ENCODE results near the gene FAM174C. TPM values are rescaled to one million over a fixed set of nuclear protein-coding genes. Genes with fewer than 3 reads are reported as not detected.

The FAM174C gene
- total and polyA plus RNA-seq, 2 donors (not counting 3 experiments of a cell fraction or from before 2014, with no cell fraction given) = 46.7 to 83.9 TPM

DNA sequence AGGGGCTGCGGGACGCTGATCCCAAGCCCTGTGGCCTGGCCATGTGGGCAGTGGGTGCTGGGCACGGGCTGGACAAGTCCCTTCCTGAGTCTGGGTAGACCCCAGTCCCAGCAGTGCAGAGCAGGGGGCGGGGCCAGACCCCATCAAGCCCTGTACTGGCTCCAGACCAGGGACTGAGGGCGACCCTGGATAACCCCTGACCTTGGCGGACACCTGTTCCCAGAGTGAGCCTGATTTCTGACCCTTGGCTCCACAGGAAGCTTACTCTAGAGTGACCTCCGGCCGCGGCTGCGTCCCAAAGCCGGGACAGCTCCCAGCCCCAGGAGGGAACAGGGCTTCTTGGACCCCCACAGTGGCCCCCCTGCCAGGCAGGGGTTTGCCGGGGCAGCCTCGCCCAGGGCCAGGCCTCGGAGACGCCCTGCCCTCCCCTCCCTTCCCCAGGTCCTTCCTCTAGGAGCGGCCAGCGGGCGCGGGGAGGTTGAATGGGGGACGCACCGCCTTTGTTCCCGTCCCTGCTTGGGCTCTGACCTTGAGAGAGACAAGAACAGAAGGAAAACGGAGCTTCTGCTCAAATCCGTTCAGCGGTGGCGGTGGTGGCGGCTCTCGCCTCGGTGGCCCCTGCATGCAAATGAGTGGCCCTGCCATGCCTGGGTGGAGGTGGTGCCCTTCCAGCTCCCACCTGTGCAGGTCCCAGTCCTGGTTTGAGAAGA is 8.0 kb downstream of the FAM174C start:
- TF ChIP-seq MYC (IDR thresholded peaks at IDR 0.05; ENCODE audit: low read depth, low read length) (no peak), EZH2 (IDR thresholded peaks at IDR 0.05; ENCODE audit: borderline replicate concordance, low read depth, low read length, severe bottlenecking) (no peak)
- DNase-seq (ENCODE audit: low read depth, low spot score) = no peak
- Histone ChIP-seq H3K36me3 (ENCODE audit: control insufficient read depth in 2 of 2, extremely low read depth in 1 of 2, insufficient read depth in 2 of 2, low read length in 2 of 2) (peaks cover 0 to 5% of the 10 kb centered on the region in 2 experiments), H3K4me3 (replicated peaks in 1 of 3; ENCODE audit: insufficient read depth in 1 of 3, low read depth in 1 of 3, low read length in 3 of 3) (no peak overlapping the region), H3K9ac (replicated peaks; ENCODE audit: extremely low read depth, insufficient read depth, low read length) (no peak overlapping the region), H3K9me1 (replicated peaks; ENCODE audit: control insufficient read depth, extremely low read depth, insufficient read depth, low read length) (no peaks in the 10 kb centered on the region), H3K79me2 (ENCODE audit: control insufficient read depth, insufficient read depth, low read length) (no peaks in the 10 kb centered on the region), H3K4me2 (ENCODE audit: insufficient read depth, low read length) (no peak overlapping the region), H3K27ac (ENCODE audit: insufficient read depth, low read depth, low read length) (no peak overlapping the region), H3K4me1 (ENCODE audit: control insufficient read depth, extremely low read depth, insufficient read depth, low read length) (no peaks in the 10 kb centered on the region), H2AFZ (ENCODE audit: low read depth, low read length) (no peak overlapping the region), H4K20me1 (replicated peaks; ENCODE audit: control insufficient read depth, extremely low read depth, insufficient read depth, low read length) (no peaks in the 10 kb centered on the region), H3K9me3 (replicated peaks; ENCODE audit: control insufficient read depth, insufficient read depth, low read length) (no peaks in the 10 kb centered on the region), H3K27me3 (ENCODE audit: control insufficient read depth in 2 of 2, insufficient read depth in 2 of 2, low read length in 2 of 2) (peaks cover 8 to 20% of the 10 kb centered on the region in 2 experiments)
- no peak for FAIRE-seq
- dilution Hi-C loops (cut with MboI; ENCODE audit: extremely low pct_ligation_motif_present, low sequenced_read_pairs) = no loop called here
- POLR2A ChIA-PET = interaction anchor here (1.6 kb wide), 1 partner anchor 14 kb away, joined by 7 read pairs; the partner anchor contains the start of gene CIRBP
- CTCF ChIA-PET = interaction anchor here (0.6 to 1.7 kb wide), 6 partner anchors 12 to 152 kb away, joined by 3 to 5 read pairs (median 4); no protein-coding TSS in a partner anchor
- BruUV-seq (replicated peaks) = no TSS peak
- intact Hi-C loops (cut with micrococcal nuclease) = loop anchor here (5.0 kb wide), 1 partner anchor 229 kb away; the partner anchor contains the start of gene ADAMTSL5

- no TSS peak for BruUV-seq (replicated peaks)
- dilution Hi-C loops (cut with MboI; ENCODE audit: extremely low pct_ligation_motif_present, low sequenced_read_pairs) (no loop called here), intact Hi-C loops (cut with micrococcal nuclease) (loop anchor here (5.0 kb wide), 1 partner anchor 228 kb away; the partner anchor contains the start of gene ADAMTSL5)
- Histone ChIP-seq H3K4me1 (ENCODE audit: control insufficient read depth, extremely low read depth, insufficient read depth, low read length) (no peaks in the 10 kb centered on the region), H4K20me1 (replicated peaks; ENCODE audit: control insufficient read depth, extremely low read depth, insufficient read depth, low read length) (no peaks in the 10 kb centered on the region), H3K4me2 (ENCODE audit: insufficient read depth, low read length) (no peak overlapping the region), H3K27ac (ENCODE audit: insufficient read depth, low read depth, low read length) (no peak overlapping the region), H3K9me1 (replicated peaks; ENCODE audit: control insufficient read depth, extremely low read depth, insufficient read depth, low read length) (no peaks in the 10 kb centered on the region), H3K9me3 (replicated peaks; ENCODE audit: control insufficient read depth, insufficient read depth, low read length) (no peaks in the 10 kb centered on the region), H3K36me3 (ENCODE audit: control insufficient read depth in 2 of 2, extremely low read depth in 1 of 2, insufficient read depth in 2 of 2, low read length in 2 of 2) (peaks cover 0 to 5% of the 10 kb centered on the region in 2 experiments), H3K9ac (replicated peaks; ENCODE audit: extremely low read depth, insufficient read depth, low read length) (no peak overlapping the region), H3K79me2 (ENCODE audit: control insufficient read depth, insufficient read depth, low read length) (no peaks in the 10 kb centered on the region), H3K4me3 (replicated peaks in 1 of 3; ENCODE audit: insufficient read depth in 1 of 3, low read depth in 1 of 3, low read length in 3 of 3) (no peak overlapping the region), H2AFZ (ENCODE audit: low read depth, low read length) (no peak overlapping the region), H3K27me3 (ENCODE audit: control insufficient read depth in 2 of 2, insufficient read depth in 2 of 2, low read length in 2 of 2) (peaks cover 8 to 20% of the 10 kb centered on the region in 2 experiments)
- FAIRE-seq (no peak), DNase-seq (ENCODE audit: low read depth, low spot score) (no peak)
- TF ChIP-seq FOS (IDR thresholded peaks at IDR 0.05; ENCODE audit: borderline replicate concordance, insufficient read depth, low read length) (no peak), GATA2 (IDR thresholded peaks at IDR 0.05; ENCODE audit: insufficient read depth, insufficient read length, low read depth, low read length) (no peak), EZH2 (IDR thresholded peaks at IDR 0.05; ENCODE audit: borderline replicate concordance, low read depth, low read length, severe bottlenecking) (no peak), POLR2A (IDR thresholded peaks at IDR 0.05; ENCODE audit: low read depth, low read length) (no peak), MYC (IDR thresholded peaks at IDR 0.05; ENCODE audit: low read depth, low read length) (no peak), JUN (IDR thresholded peaks at IDR 0.05; ENCODE audit: borderline replicate concordance, insufficient read depth, insufficient read length, low read depth) (no peak), POLR2AphosphoS5 (IDR thresholded peaks at IDR 0.05; ENCODE audit: insufficient read depth, low read depth, low read length) (no peak), MAX (IDR thresholded peaks at IDR 0.05; ENCODE audit: insufficient read depth, insufficient read length) (no peak)
- TF ChIP-seq, protein P1, sequence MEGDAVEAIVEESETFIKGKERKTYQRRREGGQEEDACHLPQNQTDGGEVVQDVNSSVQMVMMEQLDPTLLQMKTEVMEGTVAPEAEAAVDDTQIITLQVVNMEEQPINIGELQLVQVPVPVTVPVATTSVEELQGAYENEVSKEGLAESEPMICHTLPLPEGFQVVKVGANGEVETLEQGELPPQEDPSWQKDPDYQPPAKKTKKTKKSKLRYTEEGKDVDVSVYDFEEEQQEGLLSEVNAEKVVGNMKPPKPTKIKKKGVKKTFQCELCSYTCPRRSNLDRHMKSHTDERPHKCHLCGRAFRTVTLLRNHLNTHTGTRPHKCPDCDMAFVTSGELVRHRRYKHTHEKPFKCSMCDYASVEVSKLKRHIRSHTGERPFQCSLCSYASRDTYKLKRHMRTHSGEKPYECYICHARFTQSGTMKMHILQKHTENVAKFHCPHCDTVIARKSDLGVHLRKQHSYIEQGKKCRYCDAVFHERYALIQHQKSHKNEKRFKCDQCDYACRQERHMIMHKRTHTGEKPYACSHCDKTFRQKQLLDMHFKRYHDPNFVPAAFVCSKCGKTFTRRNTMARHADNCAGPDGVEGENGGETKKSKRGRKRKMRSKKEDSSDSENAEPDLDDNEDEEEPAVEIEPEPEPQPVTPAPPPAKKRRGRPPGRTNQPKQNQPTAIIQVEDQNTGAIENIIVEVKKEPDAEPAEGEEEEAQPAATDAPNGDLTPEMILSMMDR (IDR thresholded peaks at IDR 0.05; ENCODE audit: extremely low read depth in 1 of 2, insufficient read depth in 1 of 2, low read depth in 1 of 2, low read length in 2 of 2) = no peak
- POLR2A ChIA-PET = interaction anchor here (1.6 kb wide), 1 partner anchor 15 kb away, joined by 7 read pairs; the partner anchor contains the start of gene CIRBP
- CTCF ChIA-PET = interaction anchor here (0.8 to 1.7 kb wide), 5 partner anchors 12 to 99 kb away, joined by 3 to 5 read pairs (median 3); no protein-coding TSS in a partner anchor
Observed at GRCh38 chr19:1283917-1284292, 8.6 kb downstream of the FAM174C start.
